ENCODE data around the gene CRACR2B.

DNA sequence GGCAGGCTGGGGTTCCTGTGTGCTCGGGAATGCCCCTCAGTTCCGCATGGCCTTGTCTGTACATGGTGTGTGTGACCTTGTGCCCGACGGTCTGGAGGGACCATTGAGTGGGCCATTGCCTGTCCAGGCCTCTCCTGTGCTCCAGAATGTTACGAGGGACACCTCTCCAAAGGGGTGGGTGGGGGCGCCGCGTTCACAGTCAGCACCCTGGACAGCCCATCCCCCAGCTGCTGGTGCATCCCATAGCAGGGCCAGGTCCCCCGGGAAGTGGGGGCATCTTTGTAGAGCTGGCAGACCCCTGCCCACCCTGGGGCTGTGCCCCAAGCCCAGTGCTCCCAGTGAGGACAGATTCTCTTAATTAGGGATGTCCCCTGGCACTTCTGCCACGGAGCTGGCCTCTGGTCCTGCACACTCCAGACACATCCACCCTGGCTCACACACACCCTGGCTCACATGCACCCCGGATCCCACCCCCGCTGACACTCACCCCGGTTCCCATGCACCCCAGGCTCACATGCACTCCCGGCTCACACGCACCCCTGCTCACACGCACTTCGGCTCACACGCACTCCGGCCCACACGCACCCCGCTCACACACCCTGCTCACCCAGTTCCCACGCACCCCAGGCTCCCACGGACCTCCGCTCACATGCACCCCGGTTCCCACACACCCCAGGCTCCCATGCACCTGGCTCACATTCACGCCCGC is 30.5 kb downstream of the CRACR2B start:
- TF ChIP-seq ZNF274 (IDR thresholded peaks at IDR 0.05; ENCODE audit: insufficient read depth, insufficient read length): no peak
- TF ChIP-seq, protein P1, sequence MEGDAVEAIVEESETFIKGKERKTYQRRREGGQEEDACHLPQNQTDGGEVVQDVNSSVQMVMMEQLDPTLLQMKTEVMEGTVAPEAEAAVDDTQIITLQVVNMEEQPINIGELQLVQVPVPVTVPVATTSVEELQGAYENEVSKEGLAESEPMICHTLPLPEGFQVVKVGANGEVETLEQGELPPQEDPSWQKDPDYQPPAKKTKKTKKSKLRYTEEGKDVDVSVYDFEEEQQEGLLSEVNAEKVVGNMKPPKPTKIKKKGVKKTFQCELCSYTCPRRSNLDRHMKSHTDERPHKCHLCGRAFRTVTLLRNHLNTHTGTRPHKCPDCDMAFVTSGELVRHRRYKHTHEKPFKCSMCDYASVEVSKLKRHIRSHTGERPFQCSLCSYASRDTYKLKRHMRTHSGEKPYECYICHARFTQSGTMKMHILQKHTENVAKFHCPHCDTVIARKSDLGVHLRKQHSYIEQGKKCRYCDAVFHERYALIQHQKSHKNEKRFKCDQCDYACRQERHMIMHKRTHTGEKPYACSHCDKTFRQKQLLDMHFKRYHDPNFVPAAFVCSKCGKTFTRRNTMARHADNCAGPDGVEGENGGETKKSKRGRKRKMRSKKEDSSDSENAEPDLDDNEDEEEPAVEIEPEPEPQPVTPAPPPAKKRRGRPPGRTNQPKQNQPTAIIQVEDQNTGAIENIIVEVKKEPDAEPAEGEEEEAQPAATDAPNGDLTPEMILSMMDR (IDR thresholded peaks at IDR 0.05 in 2 of 3, conservative IDR thresholded peaks at IDR 0.05 in 1 of 3; ENCODE audit: control insufficient read depth in 2 of 3, extremely low read depth in 1 of 3, insufficient read depth in 1 of 3, low read depth in 3 of 3, low read length in 3 of 3): no peak
- no peak for TF ChIP-seq MTA3 (IDR thresholded peaks at IDR 0.05; ENCODE audit: borderline replicate concordance, low read length)
- TF ChIP-seq SMC3 (IDR thresholded peaks at IDR 0.05; ENCODE audit: borderline replicate concordance, low read length): no peak
- TF ChIP-seq, protein P2, sequence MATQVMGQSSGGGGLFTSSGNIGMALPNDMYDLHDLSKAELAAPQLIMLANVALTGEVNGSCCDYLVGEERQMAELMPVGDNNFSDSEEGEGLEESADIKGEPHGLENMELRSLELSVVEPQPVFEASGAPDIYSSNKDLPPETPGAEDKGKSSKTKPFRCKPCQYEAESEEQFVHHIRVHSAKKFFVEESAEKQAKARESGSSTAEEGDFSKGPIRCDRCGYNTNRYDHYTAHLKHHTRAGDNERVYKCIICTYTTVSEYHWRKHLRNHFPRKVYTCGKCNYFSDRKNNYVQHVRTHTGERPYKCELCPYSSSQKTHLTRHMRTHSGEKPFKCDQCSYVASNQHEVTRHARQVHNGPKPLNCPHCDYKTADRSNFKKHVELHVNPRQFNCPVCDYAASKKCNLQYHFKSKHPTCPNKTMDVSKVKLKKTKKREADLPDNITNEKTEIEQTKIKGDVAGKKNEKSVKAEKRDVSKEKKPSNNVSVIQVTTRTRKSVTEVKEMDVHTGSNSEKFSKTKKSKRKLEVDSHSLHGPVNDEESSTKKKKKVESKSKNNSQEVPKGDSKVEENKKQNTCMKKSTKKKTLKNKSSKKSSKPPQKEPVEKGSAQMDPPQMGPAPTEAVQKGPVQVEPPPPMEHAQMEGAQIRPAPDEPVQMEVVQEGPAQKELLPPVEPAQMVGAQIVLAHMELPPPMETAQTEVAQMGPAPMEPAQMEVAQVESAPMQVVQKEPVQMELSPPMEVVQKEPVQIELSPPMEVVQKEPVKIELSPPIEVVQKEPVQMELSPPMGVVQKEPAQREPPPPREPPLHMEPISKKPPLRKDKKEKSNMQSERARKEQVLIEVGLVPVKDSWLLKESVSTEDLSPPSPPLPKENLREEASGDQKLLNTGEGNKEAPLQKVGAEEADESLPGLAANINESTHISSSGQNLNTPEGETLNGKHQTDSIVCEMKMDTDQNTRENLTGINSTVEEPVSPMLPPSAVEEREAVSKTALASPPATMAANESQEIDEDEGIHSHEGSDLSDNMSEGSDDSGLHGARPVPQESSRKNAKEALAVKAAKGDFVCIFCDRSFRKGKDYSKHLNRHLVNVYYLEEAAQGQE (IDR thresholded peaks at IDR 0.05; ENCODE audit: low read depth, low read length): no peak
- TF ChIP-seq, protein P3, sequence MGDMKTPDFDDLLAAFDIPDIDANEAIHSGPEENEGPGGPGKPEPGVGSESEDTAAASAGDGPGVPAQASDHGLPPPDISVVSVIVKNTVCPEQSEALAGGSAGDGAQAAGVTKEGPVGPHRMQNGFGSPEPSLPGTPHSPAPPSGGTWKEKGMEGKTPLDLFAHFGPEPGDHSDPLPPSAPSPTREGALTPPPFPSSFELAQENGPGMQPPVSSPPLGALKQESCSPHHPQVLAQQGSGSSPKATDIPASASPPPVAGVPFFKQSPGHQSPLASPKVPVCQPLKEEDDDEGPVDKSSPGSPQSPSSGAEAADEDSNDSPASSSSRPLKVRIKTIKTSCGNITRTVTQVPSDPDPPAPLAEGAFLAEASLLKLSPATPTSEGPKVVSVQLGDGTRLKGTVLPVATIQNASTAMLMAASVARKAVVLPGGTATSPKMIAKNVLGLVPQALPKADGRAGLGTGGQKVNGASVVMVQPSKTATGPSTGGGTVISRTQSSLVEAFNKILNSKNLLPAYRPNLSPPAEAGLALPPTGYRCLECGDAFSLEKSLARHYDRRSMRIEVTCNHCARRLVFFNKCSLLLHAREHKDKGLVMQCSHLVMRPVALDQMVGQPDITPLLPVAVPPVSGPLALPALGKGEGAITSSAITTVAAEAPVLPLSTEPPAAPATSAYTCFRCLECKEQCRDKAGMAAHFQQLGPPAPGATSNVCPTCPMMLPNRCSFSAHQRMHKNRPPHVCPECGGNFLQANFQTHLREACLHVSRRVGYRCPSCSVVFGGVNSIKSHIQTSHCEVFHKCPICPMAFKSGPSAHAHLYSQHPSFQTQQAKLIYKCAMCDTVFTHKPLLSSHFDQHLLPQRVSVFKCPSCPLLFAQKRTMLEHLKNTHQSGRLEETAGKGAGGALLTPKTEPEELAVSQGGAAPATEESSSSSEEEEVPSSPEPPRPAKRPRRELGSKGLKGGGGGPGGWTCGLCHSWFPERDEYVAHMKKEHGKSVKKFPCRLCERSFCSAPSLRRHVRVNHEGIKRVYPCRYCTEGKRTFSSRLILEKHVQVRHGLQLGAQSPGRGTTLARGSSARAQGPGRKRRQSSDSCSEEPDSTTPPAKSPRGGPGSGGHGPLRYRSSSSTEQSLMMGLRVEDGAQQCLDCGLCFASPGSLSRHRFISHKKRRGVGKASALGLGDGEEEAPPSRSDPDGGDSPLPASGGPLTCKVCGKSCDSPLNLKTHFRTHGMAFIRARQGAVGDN (IDR thresholded peaks at IDR 0.05): no peak
- no peak for TF ChIP-seq MEF2B (IDR thresholded peaks at IDR 0.05; ENCODE audit: partially characterized antibody, poor library complexity, severe bottlenecking)
- TF ChIP-seq, protein P4, sequence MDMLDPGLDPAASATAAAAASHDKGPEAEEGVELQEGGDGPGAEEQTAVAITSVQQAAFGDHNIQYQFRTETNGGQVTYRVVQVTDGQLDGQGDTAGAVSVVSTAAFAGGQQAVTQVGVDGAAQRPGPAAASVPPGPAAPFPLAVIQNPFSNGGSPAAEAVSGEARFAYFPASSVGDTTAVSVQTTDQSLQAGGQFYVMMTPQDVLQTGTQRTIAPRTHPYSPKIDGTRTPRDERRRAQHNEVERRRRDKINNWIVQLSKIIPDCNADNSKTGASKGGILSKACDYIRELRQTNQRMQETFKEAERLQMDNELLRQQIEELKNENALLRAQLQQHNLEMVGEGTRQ (IDR thresholded peaks at IDR 0.05; ENCODE audit: borderline replicate concordance, low read depth, low read length): no peak
- TF ChIP-seq ZNF217 (IDR thresholded peaks at IDR 0.05): no peak
- TF ChIP-seq, protein P5, sequence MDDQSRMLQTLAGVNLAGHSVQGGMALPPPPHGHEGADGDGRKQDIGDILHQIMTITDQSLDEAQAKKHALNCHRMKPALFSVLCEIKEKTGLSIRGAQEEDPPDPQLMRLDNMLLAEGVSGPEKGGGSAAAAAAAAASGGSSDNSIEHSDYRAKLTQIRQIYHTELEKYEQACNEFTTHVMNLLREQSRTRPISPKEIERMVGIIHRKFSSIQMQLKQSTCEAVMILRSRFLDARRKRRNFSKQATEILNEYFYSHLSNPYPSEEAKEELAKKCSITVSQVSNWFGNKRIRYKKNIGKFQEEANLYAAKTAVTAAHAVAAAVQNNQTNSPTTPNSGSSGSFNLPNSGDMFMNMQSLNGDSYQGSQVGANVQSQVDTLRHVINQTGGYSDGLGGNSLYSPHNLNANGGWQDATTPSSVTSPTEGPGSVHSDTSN (IDR thresholded peaks at IDR 0.05; ENCODE audit: insufficient replicate concordance, low read depth, low read length): no peak
- no peak for TF ChIP-seq NFYB (IDR thresholded peaks at IDR 0.05; ENCODE audit: insufficient read depth, low read depth, low read length)
